NCI-H1436 (cell line): ENCODE results near the gene MORN1.
"Not testable (repeated sequence)": the region's sequence is repeated elsewhere in the genome, so short reads cannot be mapped to it uniquely, and the experiment has no call there.

Experiments used
- DNase-seq: peaks from one replicate; lab custom pipeline; 2025; lab: John Stamatoyannopoulos, UW

Gene MORN1

GRCh38 chr1:2391041-2391930 is at the start of gene MORN1, which contains the start of gene RER1:
Gene MORN1, minus strand, starts transcription at chr1:2391554. Its CDS starts 21 bp downstream, at chr1:2391533.
Gene RER1, plus strand, starts transcription at chr1:2391841. Its CDS starts 3,950 bp downstream, at chr1:2395791.
- peak; percentile 98 for DNase-seq

GRCh38 chr1:2440346-2440745 is 49.0 kb upstream of the MORN1 start:
- not testable (repeated sequence) for DNase-seq

- DNase-seq: no peak
Measured at GRCh38 chr1:2439369-2439768, 48.0 kb upstream of the MORN1 start.

GRCh38 chr1:2438641-2439040 is 47.3 kb upstream of the MORN1 start:
- no peak for DNase-seq

- DNase-seq: no peak
Measured at GRCh38 chr1:2438038-2438437, 46.7 kb upstream of the MORN1 start.

GRCh38 chr1:2437617-2438016 is 46.3 kb upstream of the MORN1 start:
- no peak for DNase-seq

GRCh38 chr1:2436876-2437275 is 45.5 kb upstream of the MORN1 start:
- no peak for DNase-seq

- no peak for DNase-seq
Measured at GRCh38 chr1:2435746-2436355, 44.5 kb upstream of the MORN1 start.

- no peak for DNase-seq
Measured at GRCh38 chr1:2435091-2435490, 43.7 kb upstream of the MORN1 start.

- no peak for DNase-seq
Measured at GRCh38 chr1:2433936-2434655, 42.7 kb upstream of the MORN1 start.

GRCh38 chr1:2433196-2433595 is 41.8 kb upstream of the MORN1 start:
- DNase-seq: no peak

GRCh38 chr1:2432441-2432844 is 41.1 kb upstream of the MORN1 start:
- DNase-seq: no peak

- DNase-seq: no peak
Measured at GRCh38 chr1:2431518-2431917, 40.2 kb upstream of the MORN1 start.

GRCh38 chr1:2431103-2431502 is 39.7 kb upstream of the MORN1 start:
- DNase-seq: no peak

- DNase-seq: no peak
Measured at GRCh38 chr1:2430592-2430973, 39.2 kb upstream of the MORN1 start.

- DNase-seq: no peak
Measured at GRCh38 chr1:2429780-2430591, 38.6 kb upstream of the MORN1 start.

GRCh38 chr1:2428490-2428889 is 37.1 kb upstream of the MORN1 start:
- no peak for DNase-seq

- DNase-seq: no peak
Measured at GRCh38 chr1:2427976-2428375, 36.6 kb upstream of the MORN1 start.

GRCh38 chr1:2427051-2427450 is 35.7 kb upstream of the MORN1 start:
- DNase-seq: no peak

GRCh38 chr1:2426540-2426939 is 35.2 kb upstream of the MORN1 start:
- no peak for DNase-seq

- no peak for DNase-seq
Measured at GRCh38 chr1:2425892-2426291, 34.5 kb upstream of the MORN1 start.

- DNase-seq: no peak
Measured at GRCh38 chr1:2422523-2422922, 31.2 kb upstream of the MORN1 start.
